Psoas muscle (tissue), 8 donors: Measurements from ENCODE around the gene CDK3. TPM values are rescaled to one million over a fixed set of nuclear protein-coding genes. Genes with fewer than 3 reads are reported as not detected.
"Not testable (repeated sequence)": the region's sequence is repeated elsewhere in the genome, so short reads cannot be mapped to it uniquely, and the experiment has no call there.

ENCODE experiments used
- ATAC-seq, 4 donors: fragments of 200-7000 bp; cut with Tn5 transposase; one replicate each; pipeline ENCODE4 v1.9.1; 2020; ENCODE audit warnings: moderate library complexity in 3 of 4, mild to moderate bottlenecking in 2 of 4
- DNase-seq, 2 donors: peaks; one replicate each; pipeline ENCODE4 v3.0.0-alpha.2; 2020
- H3K27ac ChIP-seq: fragments of 200-600 bp; one replicate; pipeline ENCODE4 v1.8.0; 2022
- H3K27me3 ChIP-seq, 3 donors: fragments of 200-600 bp in 1 of 3; one replicate each; pipeline versions ENCODE4 v1.6.1 to v1.8.0; 2013 to 2022; ENCODE audit warnings: low read length in 2 of 3, mild to moderate bottlenecking in 2 of 3, moderate library complexity in 1 of 3; ENCODE audit not compliant: insufficient read depth in 3 of 3
- H3K36me3 ChIP-seq, 2 donors: fragments of 200-600 bp in 1 of 2; one replicate each; pipeline versions ENCODE4 v1.6.1 to v1.8.0; 2013 to 2022; ENCODE audit warnings: low read depth in 1 of 2, mild to moderate bottlenecking in 1 of 2, moderate library complexity in 1 of 2; ENCODE audit not compliant: insufficient read depth in 1 of 2
- H3K4me1 ChIP-seq: fragments of 200-600 bp; one replicate; pipeline ENCODE4 v1.8.0; 2022
- H3K4me3 ChIP-seq: fragments of 200-600 bp; one replicate; pipeline ENCODE4 v1.8.0; 2022; ENCODE audit warnings: mild to moderate bottlenecking
- H3K9me3 ChIP-seq: fragments of 200-600 bp; one replicate; pipeline ENCODE4 v1.8.0; 2022
- WGBS, 3 donors: extraction: QIAGEN DNeasy Blood & Tissue Kit; methylation state at CpG; one replicate each; pipeline versions ENCODE4 v1.1.6 to v1.1.7; 2013; 5-methylcytosine and 5-hydroxymethylcytosine counted together
- intact Hi-C, 2 donors: fragments of 100-400 bp; cut with DNase I; formaldehyde crosslinking; loops; one replicate each; pipeline versions ENCODE4 v1.11.0 to v1.14.2; 2022
- polyA plus RNA-seq, 3 donors: library from polyadenylated mRNA; stranded (reverse); fragments of 200-250 nt; gene quantifications; one replicate each; pipeline ENCODE4 v1.2.3, GENCODE V29; 2013
- total RNA-seq, 4 donors: library from RNA; stranded (reverse); fragmentation: NEBNext Ultra II Directional in 2 of 4; extraction: Animal tissue kit (Norgen Biotek cat#: 25700) in 2 of 4; gene quantifications; one replicate each; pipeline versions ENCODE4 v1.2.1 to v1.2.4, GENCODE V29; 2021 to 2023
- TF ChIP-seq, protein P1 (sequence below): fragments of 200-600 bp; IDR thresholded peaks from one replicate; pipeline ENCODE4 v1.8.0; 2022; ENCODE audit warnings: antibody characterized with exemption
- donor health status: healthy with polysubstance abuse.
- donor health status: DM: no; HTN: no; CAD: no; lungs with moderate emphysema.
- donor health status: Bipolar disorder and iron deficiency.
- donor health status: healthy.
- donor health status: DM: yes; HTN: yes; CAD: no.
- donor health status: DM: no; HTN: no; CAD: no.
- donor health status: DM: no; HTN: no; CAD: no.
- donor health status: DM: yes; HTN: yes; CAD: no.

The CDK3 gene
- total and polyA plus RNA-seq, 7 donors, result 0.47 to 1.9 (median 0.64) TPM

DNA sequence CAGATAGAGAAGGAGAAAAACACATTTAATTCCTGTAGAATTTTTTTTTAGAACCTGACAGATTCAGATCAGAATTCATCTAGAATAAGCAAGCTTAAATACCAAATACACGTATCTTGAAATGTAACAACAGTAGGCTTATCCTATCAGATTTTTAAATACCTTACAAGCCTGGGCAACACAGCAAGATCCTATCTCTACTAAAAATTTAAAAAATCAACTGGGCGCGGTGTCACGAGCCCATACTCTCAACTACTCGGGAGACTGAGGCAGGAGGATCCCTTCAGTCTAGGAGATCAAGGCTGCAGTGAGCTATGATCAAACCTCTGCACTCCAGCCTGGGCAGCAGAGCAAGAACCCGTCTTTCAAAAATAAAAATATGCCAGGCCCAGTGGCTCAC is 35.2 kb upstream of the CDK3 start:
- TF ChIP-seq, protein P1, sequence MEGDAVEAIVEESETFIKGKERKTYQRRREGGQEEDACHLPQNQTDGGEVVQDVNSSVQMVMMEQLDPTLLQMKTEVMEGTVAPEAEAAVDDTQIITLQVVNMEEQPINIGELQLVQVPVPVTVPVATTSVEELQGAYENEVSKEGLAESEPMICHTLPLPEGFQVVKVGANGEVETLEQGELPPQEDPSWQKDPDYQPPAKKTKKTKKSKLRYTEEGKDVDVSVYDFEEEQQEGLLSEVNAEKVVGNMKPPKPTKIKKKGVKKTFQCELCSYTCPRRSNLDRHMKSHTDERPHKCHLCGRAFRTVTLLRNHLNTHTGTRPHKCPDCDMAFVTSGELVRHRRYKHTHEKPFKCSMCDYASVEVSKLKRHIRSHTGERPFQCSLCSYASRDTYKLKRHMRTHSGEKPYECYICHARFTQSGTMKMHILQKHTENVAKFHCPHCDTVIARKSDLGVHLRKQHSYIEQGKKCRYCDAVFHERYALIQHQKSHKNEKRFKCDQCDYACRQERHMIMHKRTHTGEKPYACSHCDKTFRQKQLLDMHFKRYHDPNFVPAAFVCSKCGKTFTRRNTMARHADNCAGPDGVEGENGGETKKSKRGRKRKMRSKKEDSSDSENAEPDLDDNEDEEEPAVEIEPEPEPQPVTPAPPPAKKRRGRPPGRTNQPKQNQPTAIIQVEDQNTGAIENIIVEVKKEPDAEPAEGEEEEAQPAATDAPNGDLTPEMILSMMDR, result no peak
- peaks cover 0 to 8% of the 10 kb centered on the region in 2 donors for H3K36me3 ChIP-seq
- intact Hi-C loops, result no loop called here
- H3K27ac ChIP-seq, result no peak overlapping the region
- no peak overlapping the region for H3K4me3 ChIP-seq
- no peaks in the 10 kb centered on the region for H3K9me3 ChIP-seq
- H3K4me1 ChIP-seq, result peaks cover 3% of the 10 kb centered on the region
- H3K27me3 ChIP-seq, result no peaks in the 10 kb centered on the region
- ATAC-seq (no peak), DNase-seq (no peak)
- 86 to 95% (median 89%) methylated on average over 6 of the region's 6 CpGs for WGBS, 3 donors

- H3K27ac ChIP-seq, H3K27me3 ChIP-seq, H3K4me3 ChIP-seq, DNase-seq, ATAC-seq, H3K9me3 ChIP-seq, intact Hi-C loops: not testable (repeated sequence)
- H3K4me1 ChIP-seq, result peaks cover 15% of the 10 kb centered on the region
- H3K36me3 ChIP-seq, result peaks cover 0 to 37% of the 10 kb centered on the region in 2 donors
- 87 to 96% (median 94%) methylated on average over 10 of the region's 10 CpGs for WGBS, 3 donors
Observed at GRCh38 chr17:75969044-75969443, 31.6 kb upstream of the CDK3 start.

DNA sequence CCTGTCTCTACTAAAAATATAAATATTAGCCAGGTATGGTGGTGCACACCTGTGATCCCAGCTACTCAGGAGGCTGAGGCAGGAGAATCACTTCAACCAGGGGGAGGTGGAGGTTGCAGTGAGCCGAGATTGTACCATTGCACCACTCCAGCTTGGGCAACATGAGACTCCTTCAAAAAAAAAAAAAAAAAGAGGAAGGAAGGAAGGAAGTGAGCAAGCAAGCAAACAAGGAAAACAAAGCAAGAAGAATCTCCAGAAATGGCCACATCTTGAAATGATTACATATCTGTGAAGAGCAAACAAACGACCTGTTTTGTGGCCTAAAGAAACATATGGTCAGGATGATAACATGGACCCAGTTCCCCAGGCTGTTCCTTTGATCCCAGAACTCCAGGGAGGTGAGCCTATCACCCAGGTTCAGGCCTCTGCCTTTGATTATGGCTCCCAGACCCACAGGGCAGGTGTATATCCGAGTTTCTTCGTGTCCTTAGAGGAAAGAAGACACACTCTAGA is 30.6 kb upstream of the CDK3 start:
- ATAC-seq, result no peak
- TF ChIP-seq, protein P1, result no peak

DNA sequence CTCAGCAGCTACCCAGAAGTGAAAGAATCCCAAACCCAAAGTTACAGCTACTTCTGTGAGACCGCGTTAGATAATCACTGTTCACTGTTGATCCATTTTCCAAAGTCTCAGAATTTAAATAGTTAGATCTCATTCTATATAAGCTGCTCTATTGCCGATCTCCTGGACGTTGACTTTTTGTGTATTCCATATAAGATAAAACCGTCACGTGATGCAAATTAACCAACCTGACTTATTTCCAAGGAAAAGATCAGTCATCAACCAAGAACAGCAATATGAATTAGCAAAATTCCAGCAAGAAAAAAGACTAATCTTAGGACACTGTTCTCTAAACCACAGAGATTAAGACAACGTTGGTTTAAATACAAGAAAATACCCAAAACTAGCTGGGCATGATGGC is 30.0 kb upstream of the CDK3 start:
- intact Hi-C loops, result no loop called here
- WGBS, 3 donors, result 87 to 91% (median 90%) methylated on average over 7 of the region's 7 CpGs

More for the DNA sequence above, 30.6 kb upstream of the CDK3 start:
- intact Hi-C loops, result no loop called here
- 59 to 64% (median 59%) methylated on average over 4 of the region's 4 CpGs for WGBS, 3 donors
- H3K27ac ChIP-seq, result peak overlapping the region; percentile 34
- H3K4me3 ChIP-seq, result no peak overlapping the region
- H3K9me3 ChIP-seq, result no peaks in the 10 kb centered on the region
- no peak for DNase-seq
- no peaks in the 10 kb centered on the region for H3K27me3 ChIP-seq
- peaks cover 0 to 41% of the 10 kb centered on the region in 2 donors for H3K36me3 ChIP-seq
- H3K4me1 ChIP-seq, result peaks cover 20% of the 10 kb centered on the region

GRCh38 chr17:75975187-75975586 is 25.5 kb upstream of the CDK3 start:
- not testable (repeated sequence) for DNase-seq, ATAC-seq, H3K27me3 ChIP-seq, H3K9me3 ChIP-seq
- peak overlapping the region; percentile 85 for H3K4me3 ChIP-seq
- peaks cover 0 to 35% of the 10 kb centered on the region in 2 donors for H3K36me3 ChIP-seq
- peaks cover 39% of the 10 kb centered on the region for H3K4me1 ChIP-seq
- peak overlapping the region; percentile 76 for H3K27ac ChIP-seq
- 89 to 95% (median 90%) methylated on average over 6 of the region's 6 CpGs for WGBS, 3 donors
- intact Hi-C loops, result loop anchor here in 1 of 2 donors (5.0 kb wide), 1 partner anchor 33 kb away; the partner anchor contains the start of gene FBF1

More for the DNA sequence above, 30.0 kb upstream of the CDK3 start:
- Histone ChIP-seq H3K9me3 (no peaks in the 10 kb centered on the region), H3K36me3 (peaks cover 0 to 41% of the 10 kb centered on the region in 2 donors), H3K4me1 (peaks cover 22% of the 10 kb centered on the region), H3K27ac (peak overlapping the region; percentile 34), H3K4me3 (no peak overlapping the region), H3K27me3 (no peaks in the 10 kb centered on the region)
- ATAC-seq (no peak), DNase-seq (no peak)
- TF ChIP-seq, protein P1, result no peak
